Upper lobe of left lung (tissue), 4 donors: ENCODE measurements around the gene HMGN1.

Experiments used
- CTCF ChIP-seq, 6 experiments: fragments of 450-650 bp in 4 of 6; fragments of 200-600 bp in 2 of 6; sonication (generic) in 2 of 6; IDR thresholded peaks; one replicate each; pipeline ENCODE4 v1.5.1; 2016 to 2019; ENCODE audit warnings: antibody characterized with exemption in 6 of 6
- EP300 ChIP-seq, 4 donors: sonication (generic); formaldehyde crosslinking; IDR thresholded peaks; one replicate each; pipeline ENCODE4 v1.5.1; 2017; ENCODE audit warnings: antibody characterized with exemption in 4 of 4, control low read depth in 2 of 4
- POLR2A ChIP-seq, 4 donors: fragments of 450-650 bp; IDR thresholded peaks; one replicate each; pipeline ENCODE4 v1.5.1; 2016 to 2017; ENCODE audit warnings: antibody characterized with exemption in 4 of 4, mild to moderate bottlenecking in 2 of 4
- POLR2AphosphoS5 ChIP-seq, 2 donors: sonication (generic); formaldehyde crosslinking; IDR thresholded peaks; one replicate each; pipeline ENCODE4 v1.5.1; 2017; ENCODE audit warnings: antibody characterized with exemption in 2 of 2

- TF ChIP-seq POLR2A (IDR thresholded peaks at IDR 0.05): no peak
- TF ChIP-seq POLR2AphosphoS5 (IDR thresholded peaks at IDR 0.05): no peak
- TF ChIP-seq CTCF (IDR thresholded peaks at IDR 0.05): no peak
- no peak for TF ChIP-seq EP300 (IDR thresholded peaks at IDR 0.05)
Measured at GRCh38 chr21:39313042-39313570, 35.8 kb downstream of the HMGN1 start.
